Measurements from ENCODE around the gene OR4K17.
A peak's percentile ranks its signal among the peaks of the same experiment; 100 is the strongest.
"Not testable (repeated sequence)": the region's sequence is repeated elsewhere in the genome, so short reads cannot be mapped to it uniquely, and the experiment has no call there.

The OR4K17 gene, protein sequence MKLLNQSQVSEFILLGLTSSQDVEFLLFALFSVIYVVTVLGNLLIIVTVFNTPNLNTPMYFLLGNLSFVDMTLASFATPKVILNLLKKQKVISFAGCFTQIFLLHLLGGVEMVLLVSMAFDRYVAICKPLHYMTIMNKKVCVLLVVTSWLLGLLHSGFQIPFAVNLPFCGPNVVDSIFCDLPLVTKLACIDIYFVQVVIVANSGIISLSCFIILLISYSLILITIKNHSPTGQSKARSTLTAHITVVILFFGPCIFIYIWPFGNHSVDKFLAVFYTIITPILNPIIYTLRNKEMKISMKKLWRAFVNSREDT

GRCh38 chr14:20110438-20110837 is at the start of gene OR4K17:
OR4K17 (plus strand) TSS chr14:20110739; CDS start chr14:20117500, 6,761 bp downstream.
- no peaks in the 10 kb centered on the region for H3K4me1 ChIP-seq
- peak in 5 of 11 experiments; percentile 50 to 68 (median 64); a peak in 8 of 22 replicates for TF ChIP-seq Cebpa-rat (IDR thresholded peaks at IDR 0.05)
- H3K9me3 ChIP-seq (replicated peaks in 1 of 11): no peaks in the 10 kb centered on the region
- H3K27me3 ChIP-seq: no peaks in the 10 kb centered on the region
- H3K4me2 ChIP-seq: no peak within 1 kb of the TSS
- no peak within 1 kb of the TSS for H3K27ac ChIP-seq
- H3K9ac ChIP-seq: no peak within 1 kb of the TSS
- no peak within 1 kb of the TSS for H3K4me3 ChIP-seq
- no peaks in the 10 kb centered on the region for H3K36me3 ChIP-seq
- H4K20me1 ChIP-seq: no peaks in the 10 kb centered on the region

GRCh38 chr14:20092050-20092449 is 18.5 kb upstream of the OR4K17 start:
- H3K9me3 ChIP-seq (replicated peaks in 1 of 11): no peaks in the 10 kb centered on the region
- H3K27ac ChIP-seq: no peak overlapping the region
- H4K20me1 ChIP-seq: no peaks in the 10 kb centered on the region
- no peak overlapping the region for H3K9ac ChIP-seq
- H3K4me3 ChIP-seq: no peak overlapping the region
- no peak overlapping the region for H3K4me2 ChIP-seq
- no peaks in the 10 kb centered on the region for H3K36me3 ChIP-seq
- H3K27me3 ChIP-seq: no peaks in the 10 kb centered on the region
- peaks cover 0 to 9% (median 3%) of the 10 kb centered on the region in 10 experiments; a peak in 9 of 20 replicates for H3K4me1 ChIP-seq
- no peak for TF ChIP-seq Cebpa-rat (IDR thresholded peaks at IDR 0.05)

DNA sequence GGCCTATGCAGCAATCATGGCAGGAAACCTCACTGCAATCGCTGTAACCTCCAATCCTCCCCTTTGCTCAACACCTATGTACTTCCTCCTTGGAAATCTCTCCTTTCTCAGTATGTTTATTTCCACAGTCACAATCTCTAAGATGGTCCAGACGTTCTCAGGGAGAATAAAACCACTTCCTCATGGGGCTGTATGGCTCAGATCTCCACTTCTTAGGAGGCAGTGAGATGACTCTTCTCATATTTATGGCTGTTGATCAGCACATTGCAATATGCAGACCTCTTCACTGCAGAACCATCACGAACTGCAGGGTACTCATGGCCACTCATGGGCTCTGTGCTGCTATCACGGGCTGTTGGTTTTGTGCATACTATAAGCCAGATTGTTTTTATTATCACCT is 17.1 kb upstream of the OR4K17 start:
- peak overlapping the region in 3 of 11 experiments; percentile 6 to 14 (median 7); a peak in 3 of 22 replicates for H3K4me2 ChIP-seq
- no peak for TF ChIP-seq Cebpa-rat (IDR thresholded peaks at IDR 0.05)
- H3K27ac ChIP-seq: no peak overlapping the region
- H3K9me3 ChIP-seq (replicated peaks in 1 of 11): no peaks in the 10 kb centered on the region
- H3K9ac ChIP-seq: no peak overlapping the region
- peaks cover 0 to 9% (median 3%) of the 10 kb centered on the region in 10 experiments; a peak in 9 of 20 replicates for H3K4me1 ChIP-seq
- no peaks in the 10 kb centered on the region for H3K27me3 ChIP-seq
- no peak overlapping the region for H3K4me3 ChIP-seq
- H4K20me1 ChIP-seq: no peaks in the 10 kb centered on the region
- no peaks in the 10 kb centered on the region for H3K36me3 ChIP-seq

DNA sequence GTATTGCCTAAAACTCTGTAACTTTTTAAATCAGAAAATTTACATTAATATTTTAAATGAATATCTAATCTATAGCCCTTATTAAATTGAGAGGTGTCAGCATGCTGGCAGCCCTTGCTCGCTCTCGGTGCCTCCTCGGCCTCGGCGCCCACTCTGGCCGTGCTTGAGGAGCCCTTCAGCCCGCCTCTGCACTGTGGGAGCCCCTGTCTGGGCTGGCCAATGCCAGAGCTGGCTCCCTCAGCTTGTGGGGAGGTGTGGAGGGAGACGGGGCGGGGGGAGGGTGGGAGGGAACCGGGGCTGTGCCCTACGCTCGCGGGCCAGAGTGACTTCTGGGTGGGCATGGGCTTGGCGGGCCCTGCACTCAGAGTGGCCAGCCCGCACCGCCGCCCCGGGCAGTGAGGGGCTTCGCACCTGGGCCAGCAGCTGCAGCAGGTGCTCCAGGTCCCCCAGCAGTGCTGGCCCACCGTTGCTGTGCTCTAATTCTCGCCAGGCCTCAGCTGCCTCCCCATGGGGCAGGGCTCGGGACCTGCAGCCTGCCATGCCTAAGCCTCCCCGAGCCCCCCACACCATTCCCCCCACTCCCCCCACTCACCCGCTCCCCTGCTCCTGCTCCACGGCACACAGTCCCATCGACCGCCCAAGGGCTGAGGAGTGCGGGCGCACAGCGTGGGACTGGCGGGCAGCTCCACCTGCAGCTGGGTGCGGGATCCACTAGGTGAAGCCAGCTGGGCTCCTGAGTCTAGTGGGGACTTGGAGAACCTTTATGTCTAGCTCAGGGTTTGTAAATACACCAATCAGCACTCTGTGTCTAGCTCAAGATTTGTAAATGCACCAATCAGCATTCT is 11.4 kb upstream of the OR4K17 start:
- H3K4me1 ChIP-seq; H3K9me3 ChIP-seq (replicated peaks in 1 of 11); H3K9ac ChIP-seq; H3K4me3 ChIP-seq; H3K27me3 ChIP-seq; H4K20me1 ChIP-seq; H3K4me2 ChIP-seq; H3K36me3 ChIP-seq; H3K27ac ChIP-seq: not testable (repeated sequence)

- Histone ChIP-seq H3K27me3 (no peaks in the 10 kb centered on the region), H3K4me1 (no peaks in the 10 kb centered on the region), H3K27ac (no peak overlapping the region), H4K20me1 (no peaks in the 10 kb centered on the region), H3K9me3 (replicated peaks in 1 of 11) (peaks cover under 1 to 6% (median 3%) of the 10 kb centered on the region in 11 experiments; a peak in 18 of 22 replicates), H3K4me2 (no peak overlapping the region), H3K9ac (no peak overlapping the region), H3K4me3 (no peak overlapping the region), H3K36me3 (no peaks in the 10 kb centered on the region)
- no peak for TF ChIP-seq Cebpa-rat (IDR thresholded peaks at IDR 0.05)
Measured at GRCh38 chr14:20112321-20112720, 1.8 kb downstream of the OR4K17 start.

DNA sequence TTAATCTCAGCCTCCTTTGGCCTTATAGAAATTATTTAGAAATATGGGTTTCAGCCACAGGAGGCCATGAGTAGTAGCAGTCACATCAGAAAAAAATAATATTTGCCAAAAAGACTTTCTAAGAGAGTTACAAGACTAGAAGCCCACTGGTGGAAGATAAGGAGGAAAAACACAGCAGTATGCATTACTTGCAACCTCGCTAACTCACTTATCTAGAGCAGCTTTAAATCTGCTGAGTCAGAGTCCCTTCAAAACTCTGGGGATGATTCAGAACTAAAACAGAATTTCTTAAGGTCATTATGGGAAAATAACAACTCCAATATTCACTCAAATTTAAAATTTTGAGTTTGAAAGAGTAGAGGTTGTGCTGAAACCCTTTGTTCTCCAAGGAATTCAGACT is 6.2 kb downstream of the OR4K17 start:
- no peak overlapping the region for H3K4me2 ChIP-seq
- peaks cover 24 to 42% (median 40%) of the 10 kb centered on the region in 11 experiments for H3K9me3 ChIP-seq (replicated peaks in 1 of 11)
- TF ChIP-seq Cebpa-rat (IDR thresholded peaks at IDR 0.05): no peak
- H3K36me3 ChIP-seq: no peaks in the 10 kb centered on the region
- no peaks in the 10 kb centered on the region for H3K4me1 ChIP-seq
- no peaks in the 10 kb centered on the region for H4K20me1 ChIP-seq
- H3K27me3 ChIP-seq: no peaks in the 10 kb centered on the region
- H3K27ac ChIP-seq: no peak overlapping the region
- no peak overlapping the region for H3K4me3 ChIP-seq
- no peak overlapping the region for H3K9ac ChIP-seq

DNA sequence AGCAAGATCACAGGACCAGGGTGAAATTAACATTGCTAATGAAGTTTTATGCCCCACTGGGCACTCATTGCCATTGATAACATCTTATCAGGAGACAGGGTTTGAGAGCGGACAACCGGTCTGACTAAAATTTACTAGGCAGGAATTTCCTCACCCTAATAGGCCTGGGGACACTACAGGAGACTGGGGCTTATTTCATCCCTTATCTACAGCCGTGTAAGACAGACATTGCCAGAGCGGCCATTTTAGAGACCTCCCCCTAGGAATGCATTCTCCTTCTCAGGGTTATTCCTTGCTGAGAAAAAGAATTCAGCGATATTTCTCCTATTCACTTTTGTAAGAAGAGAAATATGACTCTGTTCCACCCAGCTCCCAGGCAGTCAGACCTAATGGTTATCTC is 8.3 kb downstream of the OR4K17 start:
- Histone ChIP-seq H3K9ac (no peak overlapping the region), H3K27me3 (no peaks in the 10 kb centered on the region), H3K27ac (no peak overlapping the region), H3K4me3 (no peak overlapping the region), H4K20me1 (no peaks in the 10 kb centered on the region), H3K4me2 (no peak overlapping the region), H3K4me1 (no peaks in the 10 kb centered on the region), H3K36me3 (no peaks in the 10 kb centered on the region), H3K9me3 (replicated peaks in 1 of 11) (peaks cover 24 to 42% (median 40%) of the 10 kb centered on the region in 11 experiments)
- TF ChIP-seq Cebpa-rat (IDR thresholded peaks at IDR 0.05): no peak

GRCh38 chr14:20138520-20138919 is 28.0 kb downstream of the OR4K17 start, which contains the start of gene OR4N5:
OR4N5 (plus strand) TSS chr14:20138820; CDS start chr14:20143736, 4,916 bp downstream.
- no peak for TF ChIP-seq Cebpa-rat (IDR thresholded peaks at IDR 0.05)
- Histone ChIP-seq H3K9ac (no peak within 1 kb of the TSS), H3K27me3 (no peaks in the 10 kb centered on the region), H3K4me3 (no peak within 1 kb of the TSS), H3K9me3 (replicated peaks in 1 of 11) (no peaks in the 10 kb centered on the region), H3K4me2 (no peak within 1 kb of the TSS), H3K27ac (no peak within 1 kb of the TSS), H3K36me3 (no peaks in the 10 kb centered on the region), H4K20me1 (no peaks in the 10 kb centered on the region), H3K4me1 (peaks cover 0 to under 1% (median 0%) of the 10 kb centered on the region in 10 experiments; a peak in 1 of 20 replicates)

DNA sequence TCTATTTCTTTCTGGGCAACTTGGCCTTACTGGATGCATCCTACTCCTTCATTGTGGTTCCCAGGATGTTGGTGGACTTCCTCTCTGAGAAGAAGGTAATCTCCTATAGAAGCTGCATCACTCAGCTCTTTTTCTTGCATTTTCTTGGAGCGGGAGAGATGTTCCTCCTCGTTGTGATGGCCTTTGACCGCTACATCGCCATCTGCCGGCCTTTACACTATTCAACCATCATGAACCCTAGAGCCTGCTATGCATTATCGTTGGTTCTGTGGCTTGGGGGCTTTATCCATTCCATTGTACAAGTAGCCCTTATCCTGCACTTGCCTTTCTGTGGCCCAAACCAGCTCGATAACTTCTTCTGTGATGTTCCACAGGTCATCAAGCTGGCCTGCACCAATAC is 33.4 kb downstream of the OR4K17 start:
- H3K4me3 ChIP-seq: no peak overlapping the region
- H3K4me1 ChIP-seq: peaks cover 0 to 18% (median 0%) of the 10 kb centered on the region in 10 experiments; a peak in 6 of 20 replicates
- no peaks in the 10 kb centered on the region for H3K9me3 ChIP-seq (replicated peaks in 1 of 11)
- H3K9ac ChIP-seq: no peak overlapping the region; a peak in 1 of 22 replicates
- H3K4me2 ChIP-seq: peak overlapping the region in 3 of 11 experiments; percentile 60 to 82 (median 74); a peak in 6 of 22 replicates
- TF ChIP-seq Cebpa-rat (IDR thresholded peaks at IDR 0.05): no peak
- H4K20me1 ChIP-seq: no peaks in the 10 kb centered on the region
- no peaks in the 10 kb centered on the region for H3K36me3 ChIP-seq
- no peaks in the 10 kb centered on the region for H3K27me3 ChIP-seq
- H3K27ac ChIP-seq: peak overlapping the region in 2 of 11 experiments; percentile 10 to 49; a peak in 1 of 22 replicates

Measured in BLaER1 treated with 17β-estradiol and CSF1 and Interleukin-3, amounts not matched to agents 10 nM and 100 nM (cell line).